ENCODE data around the gene PIGW.
"Not testable (repeated sequence)": the region's sequence is repeated elsewhere in the genome, so short reads cannot be mapped to it uniquely, and the experiment has no call there.

The PIGW gene

DNA sequence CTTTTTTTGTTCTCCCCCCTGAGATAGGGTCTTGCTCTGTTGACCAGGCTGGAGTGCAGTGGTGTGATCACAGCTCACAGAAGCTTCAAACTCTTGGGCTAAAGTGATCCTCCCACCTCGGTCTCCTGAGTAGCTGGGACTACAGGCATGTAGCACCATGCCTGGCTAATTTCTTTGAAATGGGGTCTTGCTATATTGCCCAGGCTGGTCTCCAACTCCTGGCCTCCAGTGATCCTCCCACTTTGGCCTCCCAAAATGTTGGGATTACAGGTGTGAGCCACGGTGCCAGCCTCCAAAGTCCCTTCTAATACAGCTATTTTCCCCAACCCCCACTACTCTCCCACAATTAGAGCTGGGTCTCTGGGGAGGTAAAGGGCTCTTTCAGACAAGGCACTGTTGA, 26.3 kb upstream of the PIGW start:
- not testable (repeated sequence) for DNase-seq (ENCODE audit: low spot score)

- no peak for DNase-seq (ENCODE audit: low spot score)
Measured at GRCh38 chr17:36509272-36509985, 25.4 kb upstream of the PIGW start.

DNA sequence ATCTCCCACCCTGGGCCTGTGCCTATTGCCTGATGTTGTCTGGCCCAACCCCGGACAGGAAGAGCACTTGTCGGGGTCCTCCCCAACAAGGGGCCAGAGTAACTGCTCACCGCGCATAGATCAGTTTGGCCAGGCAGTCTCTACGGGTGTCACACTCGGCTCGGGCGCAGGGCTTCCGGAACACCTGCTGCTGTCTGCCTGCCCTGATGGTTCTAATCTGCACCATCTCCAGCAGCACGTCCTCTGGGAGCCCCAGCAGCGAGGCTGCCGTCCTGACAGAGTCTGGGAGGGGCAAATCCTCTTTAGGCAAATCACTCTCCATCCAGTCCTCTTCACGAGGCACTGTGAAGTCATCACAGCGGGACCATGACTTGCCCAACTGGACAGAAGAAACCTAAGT, 24.2 kb upstream of the PIGW start:
- no peak for DNase-seq (ENCODE audit: low spot score)

- DNase-seq (ENCODE audit: low spot score): no peak
Measured at GRCh38 chr17:36511216-36511615, 23.6 kb upstream of the PIGW start.

DNA sequence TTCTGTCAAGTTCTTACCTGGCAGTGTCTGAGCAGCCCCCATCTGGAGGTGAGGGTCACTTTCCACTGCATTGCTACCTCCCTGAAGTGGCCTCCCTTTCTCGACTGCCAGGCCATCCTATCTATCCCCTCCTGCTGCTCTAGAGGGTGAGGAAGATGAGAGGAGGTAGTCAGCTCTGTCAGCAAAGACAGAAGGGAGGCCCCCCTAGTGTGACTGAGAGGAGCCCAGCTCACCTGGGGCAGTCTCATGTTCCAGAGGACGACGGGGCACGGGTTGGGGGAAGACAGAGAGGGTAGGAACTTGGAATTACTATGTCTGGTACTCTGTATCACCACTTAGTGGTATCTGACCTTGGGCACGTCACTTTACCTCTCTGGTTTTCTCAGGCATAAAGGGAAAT, 22.1 kb upstream of the PIGW start:
- no peak for DNase-seq (ENCODE audit: low spot score)

DNA sequence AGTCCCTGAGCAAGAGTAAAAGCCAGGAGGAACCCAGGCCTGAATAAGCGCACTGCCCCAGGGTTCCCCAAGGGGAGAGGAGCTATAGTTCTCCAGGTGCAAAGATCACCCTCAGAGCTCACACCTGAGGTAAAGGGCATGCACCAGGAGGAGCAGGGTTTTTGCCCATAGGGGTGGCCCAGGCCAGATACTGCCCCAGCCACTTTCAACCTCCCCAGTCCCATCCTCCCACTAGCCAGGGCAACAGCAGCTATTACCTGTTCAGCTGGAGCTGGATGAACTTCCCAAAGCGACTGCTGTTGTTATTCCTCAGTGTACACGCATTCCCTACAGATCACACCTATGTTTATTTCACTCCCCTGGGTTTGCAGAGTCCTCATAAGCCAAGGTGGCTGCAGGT, 19.9 kb upstream of the PIGW start:
- no peak for DNase-seq (ENCODE audit: low spot score)

DNA sequence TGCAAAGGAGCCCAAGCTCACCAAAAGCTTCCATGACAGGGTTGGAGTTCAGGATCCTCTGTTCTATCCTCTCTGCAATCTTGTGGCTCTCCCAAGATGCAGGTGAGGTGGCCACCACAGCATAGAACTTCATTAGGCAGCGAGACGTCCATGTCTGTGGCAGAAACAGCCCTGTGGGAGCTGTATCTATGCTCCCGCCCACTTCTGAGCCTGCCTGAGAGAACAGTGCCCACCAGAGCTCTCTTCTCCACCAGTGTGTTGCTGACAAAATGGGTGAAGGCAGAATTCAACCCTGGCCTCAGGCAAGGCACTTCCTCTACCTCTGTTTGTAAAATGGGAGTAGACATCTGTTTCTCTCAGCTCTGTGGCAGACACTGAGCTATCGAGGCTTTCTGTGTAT, 18.9 kb upstream of the PIGW start:
- no peak for DNase-seq (ENCODE audit: low spot score)

- no peak for DNase-seq (ENCODE audit: low spot score)
Measured at GRCh38 chr17:36523113-36523512, 11.7 kb upstream of the PIGW start.

DNA sequence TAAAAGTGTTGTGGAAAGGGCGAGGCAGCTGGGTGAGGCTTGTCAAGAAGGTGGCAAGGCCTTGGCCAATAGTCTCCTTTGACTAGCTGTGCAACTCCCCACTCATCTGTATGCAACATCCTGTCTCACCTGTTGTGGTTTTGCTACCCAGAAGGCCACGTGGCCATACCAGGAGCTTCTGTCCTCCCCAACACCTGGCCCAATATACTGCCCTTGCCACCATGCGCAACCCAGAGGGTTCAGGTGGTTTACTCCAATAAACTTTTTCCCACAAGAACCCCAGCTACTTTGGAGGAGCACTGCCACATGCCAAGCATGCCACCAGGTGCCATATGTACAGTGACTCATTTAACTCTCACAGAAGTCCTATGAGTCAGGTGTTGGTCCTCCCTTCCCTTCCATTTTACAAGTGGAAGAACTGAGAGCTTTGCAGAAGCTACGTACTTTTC, 10.3 kb upstream of the PIGW start:
- no peak for DNase-seq (ENCODE audit: low spot score)

GRCh38 chr17:36525113-36525512, 9.7 kb upstream of the PIGW start:
- peak; percentile 2 for DNase-seq (ENCODE audit: low spot score)

- DNase-seq (ENCODE audit: low spot score): no peak
Measured at GRCh38 chr17:36525888-36526287, 8.9 kb upstream of the PIGW start.

- no peak for DNase-seq (ENCODE audit: low spot score)
Measured at GRCh38 chr17:36527621-36528250, 7.1 kb upstream of the PIGW start.

DNA sequence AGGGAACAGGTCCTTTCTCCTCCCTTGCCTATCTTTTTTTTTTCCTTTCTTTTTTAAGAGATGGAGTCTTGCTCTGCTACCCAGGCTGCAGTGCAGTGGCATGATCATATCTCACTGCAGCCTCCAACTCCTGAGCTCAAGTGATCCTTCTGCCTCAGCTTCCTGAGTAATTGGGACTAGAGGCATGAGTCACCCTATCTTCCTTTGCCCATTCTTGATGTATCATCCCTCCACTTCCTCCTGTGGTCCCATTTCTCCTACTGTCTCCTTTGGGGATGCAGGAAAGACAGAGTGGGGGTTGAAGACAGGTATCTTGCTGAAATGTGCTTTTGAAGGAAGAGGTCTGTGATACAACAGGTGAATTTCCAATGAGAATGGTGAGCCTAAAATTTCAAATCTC, 5.7 kb upstream of the PIGW start:
- DNase-seq (ENCODE audit: low spot score): peak; percentile 43

DNA sequence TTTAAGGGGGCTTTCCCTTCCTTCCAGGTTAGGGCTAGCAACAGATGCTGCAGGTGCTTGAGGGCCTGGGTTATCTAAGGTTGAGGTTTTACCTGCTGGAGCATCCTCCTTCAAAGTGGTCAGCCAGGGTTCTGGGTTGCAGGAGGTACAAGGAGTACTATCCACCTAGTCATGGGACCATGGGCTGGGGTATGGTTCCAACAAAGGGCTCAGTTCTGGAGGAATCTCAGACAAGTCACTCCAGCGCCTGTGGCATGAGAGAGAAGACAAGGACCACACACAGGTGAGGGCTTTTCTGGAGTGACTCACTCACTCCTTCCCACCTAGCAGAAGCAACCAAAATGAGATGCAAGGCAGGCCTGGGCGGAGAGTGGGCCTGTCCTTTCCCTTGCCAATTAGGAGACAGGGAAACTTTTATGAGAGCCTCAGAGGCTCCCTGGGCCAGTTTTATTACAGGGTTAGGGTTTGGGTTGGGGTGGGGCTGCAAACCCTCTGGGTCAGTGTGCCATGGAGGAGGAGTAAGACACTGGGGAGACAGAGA, 2.3 kb upstream of the PIGW start:
- no peak for DNase-seq (ENCODE audit: low spot score)

DNA sequence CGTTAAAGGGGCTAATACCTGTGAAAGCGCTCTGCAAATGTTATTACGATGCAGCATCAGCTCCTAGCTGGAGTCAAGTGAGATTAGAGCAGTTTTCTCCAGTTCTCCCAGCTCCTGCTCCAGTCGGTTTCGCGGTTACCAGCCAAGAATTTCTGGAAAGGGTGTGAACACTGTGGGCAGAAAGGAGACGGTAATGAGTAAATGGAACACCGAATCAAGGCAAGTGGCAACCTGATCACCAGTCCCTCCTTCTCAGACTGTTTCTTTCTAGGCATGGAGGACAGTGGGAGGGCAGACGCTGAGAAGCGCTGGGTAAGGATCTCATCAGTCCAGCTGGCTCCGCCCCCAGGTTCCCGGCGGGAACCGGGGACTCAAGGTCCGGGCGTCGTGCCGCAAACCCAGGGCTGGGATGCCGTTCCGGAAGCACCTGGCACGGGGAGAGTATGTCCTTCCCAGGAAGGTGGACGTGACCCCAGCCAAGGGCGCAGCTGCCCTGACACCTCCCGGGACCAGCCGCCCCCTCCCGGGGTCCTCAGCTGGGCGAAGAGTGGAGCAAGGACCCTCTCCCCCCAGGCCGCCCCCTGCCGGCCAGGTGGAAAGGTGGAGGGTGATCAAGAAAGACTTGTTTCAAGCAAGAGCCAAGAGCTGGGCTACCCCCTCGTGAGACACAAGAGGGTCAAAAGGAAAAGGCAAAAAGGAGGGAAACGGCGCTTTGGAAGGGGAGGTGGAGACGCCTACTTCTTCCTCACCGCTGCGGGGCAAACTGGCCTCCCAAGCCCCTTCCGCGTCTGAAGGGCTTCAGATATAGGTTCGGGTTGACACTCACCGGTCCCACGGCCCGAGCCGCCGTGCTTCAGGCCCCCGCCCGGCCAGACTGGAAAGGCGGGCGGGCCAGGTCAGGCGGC, 600 bp upstream of the PIGW start:
- peak; percentile 73 for DNase-seq (ENCODE audit: low spot score)

DNA sequence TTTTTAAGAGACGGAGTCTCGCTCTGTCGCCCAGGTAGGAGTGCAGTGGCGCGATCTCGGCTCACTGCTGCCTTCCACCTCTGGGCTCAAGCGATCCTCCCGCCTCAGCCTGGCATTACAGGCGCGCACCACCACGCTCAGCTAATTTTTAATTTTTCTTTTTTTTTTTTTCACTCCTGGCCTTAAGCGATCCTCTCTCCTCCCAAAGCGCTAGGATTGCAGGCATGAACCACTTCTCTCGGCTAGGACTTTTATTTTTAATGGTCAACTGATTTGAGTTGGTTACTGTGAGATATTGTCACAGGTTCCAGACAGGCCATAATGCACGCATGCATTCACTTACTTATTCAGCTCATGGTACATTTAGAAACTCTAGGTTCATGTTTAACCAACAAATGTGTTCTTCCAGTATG, 888 bp downstream of the PIGW start:
- no peak for DNase-seq (ENCODE audit: low spot score)

GRCh38 chr17:36540696-36541095, 5.9 kb downstream of the PIGW start:
- DNase-seq (ENCODE audit: low spot score): no peak

GRCh38 chr17:36542755-36543154, 8.0 kb downstream of the PIGW start:
- DNase-seq (ENCODE audit: low spot score): no peak

DNA sequence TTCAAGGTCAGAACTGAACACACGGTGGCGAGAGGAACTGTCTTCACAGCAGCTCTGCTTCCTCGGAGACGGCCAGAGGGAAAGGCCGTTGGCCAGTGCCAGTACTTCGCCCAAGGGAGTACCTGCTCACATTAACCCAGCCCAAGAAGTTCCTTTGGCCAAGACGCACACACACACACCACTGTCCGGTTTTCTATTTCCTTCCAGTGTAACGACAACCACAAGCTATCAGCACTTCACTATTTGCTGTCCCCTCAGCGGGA, 9.2 kb downstream of the PIGW start:
- DNase-seq (ENCODE audit: low spot score): peak; percentile 53

DNA sequence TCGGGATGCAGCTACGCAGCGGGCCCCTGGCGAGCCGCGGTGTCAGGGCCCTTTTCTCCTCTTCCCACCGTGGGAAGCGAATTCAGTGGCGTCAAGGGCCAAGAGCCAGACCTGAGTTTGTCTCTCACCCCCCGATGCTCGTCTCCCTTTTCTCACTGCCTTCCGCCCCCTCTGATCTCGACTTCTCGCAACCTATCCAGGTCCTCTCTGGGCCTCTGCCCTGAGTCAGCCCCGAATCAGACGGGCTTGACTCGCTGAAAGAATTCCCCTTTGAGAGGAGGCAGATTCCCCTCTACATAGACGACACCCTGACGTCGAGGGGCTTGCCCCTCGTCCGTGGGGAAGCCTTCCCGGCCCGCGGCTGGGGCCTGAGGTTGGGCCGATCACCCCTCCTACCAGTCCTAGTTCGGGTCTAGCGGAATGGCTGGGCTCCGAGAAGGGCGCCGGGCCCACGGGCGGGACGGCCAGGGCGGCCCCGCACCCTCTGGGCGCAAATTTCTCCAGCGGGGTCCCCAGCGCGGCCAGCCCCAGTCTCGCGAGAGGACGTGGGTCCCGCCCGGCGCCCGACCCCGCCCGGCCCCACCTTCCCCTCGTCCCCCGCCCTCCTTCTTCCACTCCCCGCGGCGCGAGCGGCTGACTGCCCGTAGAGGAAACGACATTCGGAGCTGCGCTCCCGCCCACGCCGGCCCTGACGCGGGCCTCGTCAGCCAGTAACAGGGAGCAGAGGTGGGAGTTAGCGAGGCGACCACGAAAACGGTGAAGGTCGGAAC, 9.7 kb downstream of the PIGW start, which contains the start of gene GGNBP2:
GGNBP2 (plus strand) TSS at position 613 of the 770 bp plus-strand sequence. CDS start 806 bp downstream, outside the sequence.
- peak; percentile 97 for DNase-seq (ENCODE audit: low spot score)

DNA sequence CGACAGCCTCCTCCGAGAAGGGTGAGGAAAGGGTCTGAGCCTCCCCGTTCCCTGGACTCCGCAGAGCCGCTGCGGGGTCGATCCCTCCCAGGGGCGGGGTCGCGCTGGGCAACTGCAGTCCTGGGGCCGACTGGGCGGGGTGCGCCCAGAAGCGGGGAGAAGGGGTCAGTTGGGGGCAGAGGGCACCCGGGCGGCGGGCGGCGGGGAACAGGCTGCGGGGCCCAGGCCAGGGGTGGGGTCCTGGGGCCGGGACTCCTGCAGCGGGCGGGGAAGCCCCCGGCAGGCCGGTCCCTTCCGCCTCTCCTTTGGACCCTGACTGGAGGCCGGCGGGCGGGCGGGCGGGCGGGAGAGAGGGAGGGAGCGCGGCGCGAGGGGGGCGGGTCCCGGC, 10.3 kb downstream of the PIGW start:
- no peak for DNase-seq (ENCODE audit: low spot score)

Measured in GM03348 (cell line).